Fibroblast of peridontal ligament (primary cell): ENCODE data around the gene RASL12.
A peak's percentile ranks its signal among the peaks of the same experiment; 100 is the strongest.
"Not testable (repeated sequence)": the region's sequence is repeated elsewhere in the genome, so short reads cannot be mapped to it uniquely, and the experiment has no call there.

Source experiments
- DNase-seq: peaks from one replicate; pipeline ENCODE4 v3.0.0-alpha.2; 2010; ENCODE audit errors: extremely low read depth

The RASL12 gene, protein sequence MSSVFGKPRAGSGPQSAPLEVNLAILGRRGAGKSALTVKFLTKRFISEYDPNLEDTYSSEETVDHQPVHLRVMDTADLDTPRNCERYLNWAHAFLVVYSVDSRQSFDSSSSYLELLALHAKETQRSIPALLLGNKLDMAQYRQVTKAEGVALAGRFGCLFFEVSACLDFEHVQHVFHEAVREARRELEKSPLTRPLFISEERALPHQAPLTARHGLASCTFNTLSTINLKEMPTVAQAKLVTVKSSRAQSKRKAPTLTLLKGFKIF

DNA sequence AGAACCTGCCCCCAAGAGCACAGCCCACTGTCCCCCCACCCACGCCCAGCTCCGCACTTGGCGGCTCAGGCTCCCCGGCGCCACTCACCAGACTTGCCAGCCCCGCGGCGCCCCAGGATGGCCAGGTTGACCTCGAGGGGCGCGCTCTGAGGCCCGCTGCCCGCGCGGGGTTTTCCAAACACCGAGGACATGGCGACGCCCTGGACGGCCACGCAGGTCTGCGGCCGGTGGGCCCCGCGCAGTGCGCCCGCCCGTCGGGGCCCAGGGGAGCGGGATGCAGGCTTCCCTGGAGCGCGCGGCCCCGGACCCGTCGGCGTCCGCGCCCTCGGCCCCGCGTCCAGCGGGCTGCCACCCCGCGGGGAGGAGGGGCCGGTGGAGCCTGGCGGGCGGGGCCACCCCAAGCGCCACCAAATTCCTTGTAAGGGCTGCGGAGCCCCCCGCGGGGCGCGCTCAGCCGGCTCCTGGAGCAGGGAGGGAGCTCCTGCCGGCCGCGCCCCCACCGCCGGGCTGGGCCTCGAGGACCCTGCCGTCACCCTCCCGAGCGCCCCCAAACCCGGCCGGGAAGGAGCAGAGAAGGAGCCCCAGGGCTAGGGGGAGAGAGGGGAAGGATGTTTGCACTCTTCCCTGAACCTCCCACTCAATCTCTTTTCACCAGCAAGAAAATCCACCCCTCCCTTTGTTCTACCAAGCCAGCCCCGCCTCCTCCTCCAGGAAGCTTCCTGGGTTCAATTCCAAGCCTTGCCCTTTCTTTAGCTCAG lies at the start of gene RASL12:
RASL12 (minus strand) TSS at position 347 of the 758 bp plus-strand sequence; CDS start at position 191, 156 bp downstream.
- no peak for DNase-seq

DNA sequence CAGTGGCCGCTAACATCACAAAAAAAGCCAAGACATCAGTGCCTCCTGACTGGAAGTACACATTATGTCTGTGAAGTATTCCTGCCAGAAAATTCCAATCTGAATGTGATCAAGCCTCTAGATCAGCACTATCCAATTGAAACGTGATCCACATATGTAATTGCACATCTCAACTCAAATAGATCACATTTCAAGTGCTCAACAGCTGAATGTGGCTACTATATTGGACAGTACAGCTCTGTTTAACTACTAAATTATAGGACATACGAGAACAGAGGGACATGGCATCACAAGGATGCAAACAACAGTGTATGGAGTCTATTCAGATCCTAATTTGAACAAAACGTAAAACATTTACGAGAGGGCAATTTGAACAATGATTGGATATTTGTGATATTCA lies 47.8 kb upstream of the RASL12 start:
- DNase-seq: peak; percentile 22

DNA sequence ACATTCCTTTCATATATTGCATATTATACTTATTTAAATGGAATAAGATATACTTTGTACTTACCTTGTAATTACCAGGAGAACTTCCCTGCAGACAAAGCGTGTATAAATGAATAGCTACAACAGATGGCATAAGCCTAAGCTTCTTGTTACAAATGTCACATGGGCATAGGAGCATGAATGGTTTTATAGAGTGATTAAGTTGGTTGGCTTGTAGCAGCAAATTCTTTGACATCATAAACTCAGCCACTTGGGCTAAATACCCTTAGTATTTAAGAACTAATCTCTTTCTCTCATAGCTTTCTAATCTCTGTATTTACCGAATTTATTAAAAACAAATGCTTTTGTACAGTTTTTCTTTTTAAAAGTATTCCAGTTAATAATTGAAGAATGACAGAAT lies 47.3 kb upstream of the RASL12 start, which contains the start of gene UBAP1L:
UBAP1L (minus strand) TSS at position 115 of the 400 bp plus-strand sequence. CDS start 8,985 bp downstream, outside the sequence.
- DNase-seq: no peak

DNA sequence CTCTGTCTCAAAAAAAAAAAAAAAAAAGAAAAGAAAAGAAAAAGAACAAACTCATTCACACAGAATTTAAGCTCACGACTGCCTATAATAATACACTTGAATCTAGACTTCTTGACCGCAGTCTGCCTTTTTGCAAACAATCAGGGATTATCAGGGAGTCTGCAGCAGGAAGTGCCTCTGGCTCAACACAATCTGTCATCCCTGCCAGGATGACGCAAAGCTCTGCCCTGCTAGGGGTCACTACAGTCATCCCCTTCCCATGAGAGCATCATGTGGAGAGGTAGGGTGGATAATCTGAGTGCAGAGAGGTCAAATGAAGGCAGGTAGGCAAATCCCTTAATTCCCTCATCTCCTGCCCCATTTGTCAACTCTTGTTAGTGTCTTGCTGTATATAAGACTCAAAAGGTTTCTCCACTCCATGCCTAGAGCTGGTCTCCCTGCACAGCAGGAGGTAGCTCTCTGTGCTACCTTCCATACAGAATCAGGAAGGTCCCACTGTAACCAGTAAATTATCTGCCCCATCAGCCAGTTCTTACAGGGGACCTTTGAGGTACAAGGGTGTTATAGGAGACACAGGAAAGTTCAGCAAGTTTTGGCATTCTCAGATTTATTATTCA lies 43.0 kb upstream of the RASL12 start:
- DNase-seq: peak; percentile 32

DNA sequence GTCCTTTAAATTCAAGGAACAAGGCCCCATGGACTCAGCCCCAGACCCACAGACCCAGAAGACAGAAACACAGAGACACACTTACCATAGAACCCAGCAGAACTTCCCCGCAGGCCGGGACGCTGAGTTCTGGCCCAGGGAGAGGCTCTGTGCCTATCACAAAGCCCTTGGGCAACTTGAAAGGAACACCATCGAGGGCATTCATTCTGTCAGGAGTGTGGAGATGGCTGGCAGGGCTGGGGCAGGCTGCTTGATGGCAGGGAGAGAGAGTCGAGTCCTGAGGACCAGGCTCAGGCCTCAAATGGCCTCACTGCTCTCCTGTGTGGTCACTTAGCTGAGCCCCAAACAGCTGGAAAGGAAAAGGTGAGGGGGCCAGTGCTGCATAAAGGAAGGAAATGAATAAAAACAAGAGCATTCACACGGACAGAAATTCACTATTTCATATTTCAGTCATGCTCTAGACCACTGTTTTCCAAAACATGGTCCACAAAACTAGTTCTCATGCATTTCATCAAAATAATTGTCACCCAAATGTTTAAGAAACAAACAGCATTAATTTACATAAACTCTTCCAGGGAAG lies 38.3 kb upstream of the RASL12 start:
- DNase-seq: no peak

DNA sequence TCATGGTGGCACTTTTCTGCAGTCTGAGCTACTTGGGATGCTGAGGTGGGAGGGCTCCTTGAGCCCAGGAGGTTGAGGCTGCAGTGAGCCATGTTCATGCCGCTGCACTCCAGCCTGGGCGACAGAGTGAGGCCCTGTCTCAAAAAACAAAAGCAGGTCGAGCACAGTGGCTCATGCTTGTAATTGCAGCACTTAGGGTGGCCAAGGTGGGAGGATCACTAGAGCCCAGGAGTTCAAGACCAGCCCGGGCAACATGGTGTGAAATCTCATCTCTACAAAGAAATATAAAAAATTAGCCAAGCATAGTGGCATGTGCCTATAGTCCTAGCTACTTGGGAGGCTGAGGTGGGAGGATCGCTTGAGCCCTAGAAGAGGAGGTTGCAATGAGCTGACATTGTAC lies 37.2 kb upstream of the RASL12 start:
- DNase-seq: no peak

DNA sequence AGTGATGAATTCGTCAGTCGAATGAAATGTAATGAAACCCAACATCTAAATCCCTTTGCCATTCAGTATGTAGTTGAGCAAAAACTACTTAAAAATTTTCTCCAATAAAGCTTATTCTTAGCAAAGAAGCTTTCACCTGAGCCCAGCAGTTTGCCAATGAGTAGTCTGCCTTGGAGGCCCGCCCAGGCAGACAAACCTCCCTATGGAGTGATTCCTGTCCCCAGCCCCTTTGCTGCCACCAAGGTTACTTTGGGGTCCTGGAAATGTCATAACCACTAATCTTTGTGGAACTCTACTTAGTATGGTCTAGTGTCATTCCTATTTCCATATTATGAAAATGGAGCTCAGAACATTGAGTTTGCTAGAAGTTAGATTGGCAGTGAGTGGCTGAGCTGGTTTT lies 35.1 kb upstream of the RASL12 start:
- no peak for DNase-seq

DNA sequence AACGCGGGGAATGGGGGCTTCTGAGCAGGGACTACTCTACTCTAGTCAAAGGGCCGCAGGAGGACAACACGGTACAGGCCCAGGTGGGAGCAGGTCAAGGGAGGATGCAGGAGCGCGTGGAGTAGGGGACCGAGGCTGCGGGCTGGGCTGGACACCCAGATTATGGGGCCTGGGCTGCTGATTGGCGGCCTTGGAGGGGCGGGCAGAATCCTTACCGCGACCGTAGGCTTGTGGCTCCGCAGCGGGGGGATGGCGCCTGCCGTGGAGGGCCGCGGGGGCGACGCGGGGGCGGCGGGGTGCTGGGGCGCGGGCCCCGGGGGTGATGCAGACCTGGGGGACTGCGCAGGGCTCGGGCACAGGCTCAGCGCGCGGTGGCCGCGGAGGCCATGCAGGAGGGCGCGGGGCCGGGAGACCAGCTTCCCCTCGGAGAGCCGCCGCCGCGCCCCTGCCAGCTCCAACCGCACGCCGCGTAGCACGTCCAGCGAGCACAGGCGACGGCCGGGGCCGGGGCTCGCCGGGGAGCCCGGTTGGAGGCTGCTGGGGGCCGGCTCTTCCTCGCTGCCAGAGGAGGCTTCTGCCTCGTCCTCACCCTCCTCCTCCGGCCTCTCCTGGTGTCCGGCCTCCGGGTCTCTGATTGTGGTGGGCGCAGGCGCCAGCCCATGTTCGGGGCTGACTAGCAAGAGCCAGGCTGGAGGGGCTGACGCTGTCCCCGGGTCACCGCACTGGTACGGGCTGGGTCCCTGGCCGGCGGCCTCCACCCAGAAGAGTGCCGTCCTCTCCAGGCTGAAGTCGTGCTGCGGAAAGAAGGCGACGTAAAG lies 34.3 kb upstream of the RASL12 start:
- no peak for DNase-seq

DNA sequence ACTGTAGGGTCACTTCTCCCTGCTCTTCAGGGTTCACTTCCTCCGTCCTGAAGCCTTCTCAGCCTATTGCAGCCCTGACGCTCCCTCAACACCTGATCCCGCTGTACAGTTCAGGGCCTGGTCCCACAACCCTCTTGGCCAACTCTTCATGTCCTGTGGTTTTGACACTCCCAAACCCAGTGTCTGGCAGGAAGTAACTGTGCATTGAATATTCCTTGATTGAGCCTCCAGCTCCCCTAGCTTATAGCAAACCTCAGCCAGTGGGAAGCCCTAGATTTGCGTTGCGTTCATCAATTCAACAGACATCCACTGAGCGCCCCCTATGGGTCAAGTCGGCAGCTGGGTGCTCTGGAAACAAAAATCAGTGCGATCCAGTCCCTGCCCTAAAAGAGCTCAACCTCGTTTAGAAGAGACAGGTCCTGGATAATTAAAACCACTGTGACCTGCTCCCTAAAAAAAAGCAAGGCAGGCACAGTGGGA lies 33.7 kb upstream of the RASL12 start:
- peak; percentile 75 for DNase-seq

DNA sequence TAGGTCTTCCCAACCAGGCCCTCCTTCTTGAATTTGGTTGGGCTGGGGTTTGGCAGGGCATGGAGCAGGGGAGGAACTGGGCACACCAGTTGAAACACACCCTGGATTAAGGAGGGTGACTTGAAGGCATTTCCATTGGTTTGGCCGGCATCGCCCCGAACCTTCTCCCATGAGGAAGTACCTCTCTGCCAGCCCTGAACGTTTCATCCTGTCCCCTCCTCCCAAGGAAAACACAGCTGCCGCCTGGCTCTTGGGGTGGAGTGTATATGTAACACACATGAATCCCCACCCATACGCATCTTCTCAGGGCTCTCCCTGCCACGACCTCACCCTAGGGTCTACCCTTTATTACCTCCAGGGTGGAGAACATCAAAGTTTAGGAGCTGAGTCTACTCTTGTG lies 32.7 kb upstream of the RASL12 start:
- no peak for DNase-seq

DNA sequence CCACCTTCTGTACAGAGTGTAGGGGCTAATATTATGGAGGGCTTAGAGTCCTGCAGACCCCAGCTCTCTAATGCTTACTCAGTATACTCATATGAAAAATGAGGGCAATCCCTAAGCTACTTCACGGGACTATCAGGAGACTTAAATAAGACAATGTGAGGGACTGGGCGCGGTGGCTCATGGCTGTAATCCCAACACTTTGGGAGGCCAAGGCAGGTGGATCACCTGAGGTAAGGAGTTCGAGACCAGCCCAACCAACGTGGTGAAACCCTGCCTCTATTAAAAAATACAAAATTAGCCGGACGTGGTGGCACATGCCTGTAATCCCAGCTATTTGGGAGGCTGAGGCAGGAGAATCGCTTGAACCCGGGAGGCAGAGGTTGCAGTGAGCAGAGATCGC lies 32.0 kb upstream of the RASL12 start:
- not testable (repeated sequence) for DNase-seq

DNA sequence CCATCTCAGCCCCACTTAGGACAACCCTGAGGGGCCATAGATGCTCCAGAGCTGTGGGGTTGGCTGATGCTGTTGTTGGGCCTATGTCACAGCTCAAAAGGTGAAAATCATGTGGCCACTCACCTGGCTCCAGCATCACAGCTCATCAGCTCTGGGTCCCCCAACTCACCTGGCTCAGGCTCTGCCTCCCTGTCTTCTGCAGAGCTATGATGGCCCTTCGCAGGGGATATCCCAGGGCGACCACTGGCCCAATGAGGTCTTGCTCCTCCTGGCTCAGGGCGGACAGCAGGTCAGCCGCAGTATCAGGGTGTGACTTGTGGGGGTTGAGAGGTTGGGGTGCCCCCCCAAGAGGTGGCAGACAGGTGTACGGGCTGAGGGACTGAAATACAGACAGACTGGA lies 31.5 kb upstream of the RASL12 start:
- DNase-seq: no peak

DNA sequence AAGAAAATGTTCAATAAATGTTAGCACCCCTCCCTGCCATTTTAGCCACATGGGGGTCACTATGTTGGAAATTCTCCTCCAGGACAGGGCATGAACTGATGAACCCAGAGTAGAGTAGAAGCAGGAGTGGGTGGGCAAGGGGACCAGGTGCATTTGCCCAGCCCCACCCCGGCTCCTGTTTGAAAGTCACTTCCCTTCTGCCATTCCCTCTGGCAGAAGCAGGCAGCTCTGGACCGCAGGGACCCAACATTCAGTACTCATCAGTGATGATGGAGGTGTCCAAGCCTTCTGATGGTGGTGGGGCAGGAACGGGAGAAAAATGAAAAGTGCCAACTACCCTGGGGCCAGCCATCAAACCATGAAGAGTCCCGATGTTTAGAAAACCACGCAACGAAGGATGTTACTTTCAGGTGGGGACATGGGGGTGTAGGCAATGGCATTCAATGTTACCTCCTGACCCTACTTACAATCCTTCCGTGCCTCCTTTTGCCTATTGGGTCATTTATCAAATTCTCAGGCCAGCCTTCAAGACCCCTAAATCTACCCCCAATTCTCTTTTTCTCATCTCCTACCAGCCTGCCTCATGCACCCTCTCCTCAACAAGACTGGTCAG lies 30.0 kb upstream of the RASL12 start:
- DNase-seq: no peak

DNA sequence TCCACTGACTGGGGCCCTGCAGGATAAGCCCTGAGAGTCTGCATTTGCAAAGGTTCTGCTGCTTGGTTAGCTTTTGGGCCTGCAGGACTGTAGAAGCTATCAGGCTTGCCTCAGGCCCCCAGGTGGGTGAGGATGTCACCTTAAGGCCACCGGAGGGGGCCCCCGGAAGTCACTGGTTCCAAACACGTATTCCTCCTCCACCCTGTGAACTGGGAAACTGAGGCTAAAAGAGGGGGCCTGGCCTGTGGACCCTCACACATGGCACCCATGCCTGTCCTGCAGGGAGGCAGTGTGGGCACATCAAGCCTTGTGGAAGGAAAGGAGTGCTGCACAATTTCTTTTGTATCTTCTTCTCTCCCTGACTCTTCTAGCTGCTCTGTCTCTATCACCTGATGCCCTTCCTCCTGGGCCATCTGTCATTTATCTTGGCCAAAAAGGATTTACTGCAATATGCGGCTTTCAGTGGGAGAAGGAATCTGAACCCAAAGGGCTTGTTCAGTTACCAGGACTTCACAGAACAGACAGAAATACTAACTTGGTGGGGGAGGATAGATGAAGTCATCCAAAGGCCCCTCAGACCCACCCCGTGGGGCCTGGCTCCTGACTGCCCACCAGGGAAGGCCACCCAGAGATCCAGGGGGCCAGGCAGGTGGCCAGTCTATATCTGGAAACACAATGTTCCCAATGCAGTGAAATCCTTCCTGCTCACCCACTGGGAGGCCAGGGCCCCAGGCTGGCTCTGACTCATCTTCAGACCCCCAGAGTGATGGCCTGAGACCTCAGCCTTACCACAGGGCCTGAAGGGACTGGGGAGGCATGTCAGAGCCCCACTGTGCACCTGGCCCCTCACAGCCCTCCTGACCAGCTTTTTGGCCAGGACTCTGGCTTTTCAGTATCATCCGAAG lies 28.9 kb upstream of the RASL12 start:
- DNase-seq: no peak

DNA sequence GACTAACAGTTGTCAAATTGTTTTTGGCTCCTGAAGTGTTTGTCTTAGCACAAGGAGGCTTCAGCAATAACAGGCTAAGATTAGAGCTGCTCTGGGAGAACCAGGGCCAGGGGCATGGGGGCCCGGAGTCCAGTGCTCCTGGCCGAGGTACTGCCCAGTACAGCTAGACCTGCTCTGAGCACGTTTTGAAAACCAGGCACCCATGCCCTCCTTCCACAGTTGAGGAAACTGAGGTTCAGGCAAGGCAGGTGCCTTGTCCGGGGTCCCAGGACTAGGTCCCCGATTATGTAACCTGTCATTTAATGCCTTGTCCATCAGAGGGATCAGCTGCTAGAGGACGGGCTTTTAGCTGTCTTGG lies 27.9 kb upstream of the RASL12 start:
- DNase-seq: no peak

DNA sequence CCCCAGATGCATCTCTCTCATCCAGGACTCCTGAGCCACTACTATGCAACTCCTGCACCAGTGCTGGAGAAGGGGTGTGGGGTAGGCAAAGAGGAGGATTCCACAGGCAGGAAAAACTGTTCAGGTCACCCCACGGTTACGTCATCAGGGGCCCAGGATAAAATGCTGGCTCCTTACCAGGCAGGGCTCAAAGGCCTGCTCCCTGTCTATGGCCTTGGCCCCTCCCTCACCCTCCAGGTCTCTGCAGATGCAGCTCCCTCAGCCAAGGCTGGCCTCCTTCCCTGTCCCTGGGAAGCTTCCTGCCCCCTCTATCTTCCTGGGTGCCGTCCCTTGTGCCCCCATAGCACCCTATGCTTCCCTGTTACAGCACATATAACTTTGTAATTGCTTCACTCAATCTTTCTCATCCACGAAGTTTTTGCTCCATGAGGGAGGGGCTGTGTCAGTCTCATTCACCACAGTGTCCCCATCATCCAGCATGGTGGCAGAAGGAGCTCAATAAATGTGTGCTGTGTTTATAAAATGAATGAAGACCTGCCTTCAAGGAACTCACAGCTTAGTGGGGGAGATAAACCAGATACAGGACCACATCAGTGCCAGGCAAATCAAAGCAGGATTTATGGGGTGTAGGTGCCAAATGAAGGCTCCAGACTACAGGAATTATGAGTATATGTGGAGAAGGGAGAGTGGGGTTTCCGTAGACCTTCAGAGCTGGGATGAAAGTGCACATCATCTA lies 27.4 kb upstream of the RASL12 start:
- DNase-seq: no peak

DNA sequence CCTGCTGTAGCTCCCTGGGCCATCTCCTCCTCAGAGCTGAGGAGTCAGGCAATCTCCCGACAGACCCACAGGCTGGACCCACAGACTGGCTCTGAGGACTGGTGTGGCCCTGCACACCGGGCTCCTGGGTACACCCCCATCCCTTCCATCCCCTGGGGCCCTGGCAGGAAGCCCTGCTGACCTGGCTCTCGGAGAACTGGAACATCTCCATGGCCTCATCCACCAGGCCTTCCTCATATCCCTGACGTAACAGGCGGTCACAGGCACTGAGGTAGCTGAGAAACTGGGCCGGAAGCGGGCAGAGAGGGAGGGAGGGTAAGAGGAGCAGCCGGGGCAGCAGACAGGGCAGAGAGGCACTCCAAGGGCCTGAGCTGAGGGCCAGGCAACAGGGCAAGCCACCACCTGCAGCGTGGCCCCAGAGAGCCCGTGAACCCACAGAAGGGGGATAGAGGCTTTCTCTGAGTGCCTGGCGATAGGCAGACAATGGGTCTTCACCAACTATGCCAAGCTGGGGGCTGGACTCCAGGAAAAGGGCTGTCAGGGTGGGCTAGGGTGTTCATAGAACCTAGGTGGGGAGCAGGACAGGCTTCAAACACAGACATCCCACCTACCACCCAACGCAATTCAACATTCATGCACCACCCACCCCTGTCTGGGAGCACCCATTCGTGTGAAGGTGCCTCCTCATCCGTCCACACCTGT lies 26.7 kb upstream of the RASL12 start:
- DNase-seq: no peak

DNA sequence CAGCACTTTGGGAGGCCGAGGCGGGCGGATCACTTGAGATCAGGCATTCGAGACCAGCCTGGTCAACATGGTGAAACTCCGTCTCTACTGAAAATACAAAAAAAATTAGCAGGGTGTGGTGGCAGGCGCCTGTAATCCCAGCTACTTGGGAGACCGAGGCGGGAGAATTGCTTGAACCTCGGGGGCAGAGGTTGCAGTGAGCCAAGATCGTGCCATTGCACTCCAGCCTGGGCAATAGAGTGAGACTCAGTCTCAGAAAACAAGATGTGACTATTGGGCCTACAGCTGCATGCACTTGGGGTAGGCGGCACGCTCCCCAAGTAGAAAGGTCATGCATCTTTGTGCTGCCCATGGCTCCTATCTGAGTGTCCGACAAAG lies 26.0 kb upstream of the RASL12 start:
- DNase-seq: not testable (repeated sequence)
